Left lung (tissue), 10 donors: ENCODE results near the gene THTPA. TPM values are rescaled to one million over a fixed set of nuclear protein-coding genes. Genes with fewer than 3 reads are reported as not detected.

Experiments used
- ATAC-seq: fragments of 200-7000 bp; cut with Tn5 transposase; one replicate; pipeline ENCODE4 v1.9.1; 2020; ENCODE audit warnings: moderate library complexity
- DNase-seq, 4 donors: peaks; one replicate each; pipeline ENCODE4 v3.0.0-alpha.2; 2013 to 2020
- H3K27ac ChIP-seq, 2 donors: fragments of 200-600 bp; sonication (generic) in 1 of 2; one replicate each; pipeline versions ENCODE4 v1.5.0 to v1.8.0; 2020 to 2021
- H3K27me3 ChIP-seq, 2 donors: fragments of 200-600 bp; sonication (generic) in 1 of 2; one replicate each; pipeline versions ENCODE4 v1.5.0 to v1.8.0; 2020 to 2021
- H3K36me3 ChIP-seq, 2 donors: fragments of 200-600 bp; sonication (generic) in 1 of 2; one replicate each; pipeline versions ENCODE4 v1.5.0 to v1.8.0; 2020 to 2021
- H3K4me1 ChIP-seq, 2 donors: fragments of 200-600 bp; one replicate each; pipeline ENCODE4 v1.8.0; 2021
- H3K4me3 ChIP-seq, 2 donors: fragments of 200-600 bp; sonication (generic) in 1 of 2; one replicate each; pipeline versions ENCODE4 v1.5.0 to v1.8.0; 2020 to 2021; ENCODE audit warnings: mild to moderate bottlenecking in 1 of 2
- H3K9me3 ChIP-seq, 2 donors: fragments of 200-600 bp; sonication (generic) in 1 of 2; one replicate each; pipeline versions ENCODE4 v1.5.0 to v1.8.0; 2020 to 2021
- CTCF ChIP-seq, 2 donors: fragments of 200-600 bp; sonication (generic) in 1 of 2; IDR thresholded peaks; one replicate each; pipeline versions ENCODE4 v1.5.0 to v1.8.0; 2021; ENCODE audit warnings: antibody characterized with exemption in 2 of 2
- intact Hi-C, 2 donors: fragments of 100-400 bp; cut with DNase I; formaldehyde crosslinking; loops; one replicate each; pipeline versions ENCODE4 v1.11.2 to v1.14.2; 2022
- polyA plus RNA-seq, 6 donors: library from polyadenylated mRNA; unstranded; fragments of 120-200 nt; gene quantifications; one replicate each; pipeline ENCODE4 v1.2.1, GENCODE V29; 2013; ENCODE audit not compliant: insufficient read length in 6 of 6
- total RNA-seq, 2 donors: library from RNA; stranded (reverse); fragmentation: NEBNext Ultra II Directional; extraction: Animal tissue kit (Norgen Biotek cat#: 25700); gene quantifications; one replicate each; pipeline ENCODE4 v1.2.1, GENCODE V29; 2021
- donor health status: DM: no; HTN: yes; CAD: no.
- donor health status: DM: no; HTN: no; CAD: no.

The THTPA gene
- total and polyA plus RNA-seq, 8 donors = 10.7 to 20.3 (median 12.6) TPM

- Histone ChIP-seq H3K9me3 (no peaks in the 10 kb centered on the region), H3K4me3 (no peak overlapping the region), H3K27me3 (no peaks in the 10 kb centered on the region), H3K36me3 (peaks cover 0 to 56% of the 10 kb centered on the region in 2 donors), H3K27ac (no peak overlapping the region), H3K4me1 (peaks cover 18 to 34% of the 10 kb centered on the region in 2 donors)
- TF ChIP-seq CTCF (IDR thresholded peaks at IDR 0.05) = peak; percentile 76 to 79
- intact Hi-C loops = no loop called here
- DNase-seq = peak in 1 of 4 donors; percentile 86
- no peak for ATAC-seq
Measured at GRCh38 chr14:23559010-23559925, 3.2 kb downstream of the THTPA start.

- no peak for TF ChIP-seq CTCF (IDR thresholded peaks at IDR 0.05)
- Histone ChIP-seq H3K27ac (no peak overlapping the region), H3K4me1 (peaks cover 18 to 34% of the 10 kb centered on the region in 2 donors), H3K27me3 (no peaks in the 10 kb centered on the region), H3K36me3 (peaks cover 0 to 64% of the 10 kb centered on the region in 2 donors), H3K4me3 (no peak overlapping the region), H3K9me3 (no peaks in the 10 kb centered on the region)
- no peak for ATAC-seq
- intact Hi-C loops = loop anchor here in 1 of 2 donors (5.0 kb wide), 1 partner anchor 83 kb away; no protein-coding TSS in a partner anchor
- DNase-seq = peak in 1 of 4 donors; percentile 12
Measured at GRCh38 chr14:23559926-23560520, 4.0 kb downstream of the THTPA start.

GRCh38 chr14:23561259-23561658 is 5.2 kb downstream of the THTPA start:
- TF ChIP-seq CTCF (IDR thresholded peaks at IDR 0.05) = no peak
- DNase-seq (no peak), ATAC-seq (no peak)
- Histone ChIP-seq H3K4me1 (peaks cover 10 to 30% of the 10 kb centered on the region in 2 donors), H3K27me3 (no peaks in the 10 kb centered on the region), H3K9me3 (no peaks in the 10 kb centered on the region), H3K4me3 (no peak overlapping the region), H3K36me3 (peaks cover 0 to 76% of the 10 kb centered on the region in 2 donors), H3K27ac (no peak overlapping the region)
- intact Hi-C loops = loop anchor here in 1 of 2 donors (5.0 kb wide), 1 partner anchor 84 kb away; no protein-coding TSS in a partner anchor

- TF ChIP-seq CTCF (IDR thresholded peaks at IDR 0.05) = no peak
- ATAC-seq = peak; percentile 50
- peaks cover 10 to 31% of the 10 kb centered on the region in 2 donors for H3K4me1 ChIP-seq
- H3K4me3 ChIP-seq = no peak overlapping the region
- no peak for DNase-seq
- no peaks in the 10 kb centered on the region for H3K27me3 ChIP-seq
- H3K27ac ChIP-seq = no peak overlapping the region
- peaks cover 0 to 76% of the 10 kb centered on the region in 2 donors for H3K36me3 ChIP-seq
- no peaks in the 10 kb centered on the region for H3K9me3 ChIP-seq
- intact Hi-C loops = loop anchor here in 1 of 2 donors (5.0 kb wide), 1 partner anchor 85 kb away; no protein-coding TSS in a partner anchor
Measured at GRCh38 chr14:23561873-23562821, 6.1 kb downstream of the THTPA start.
